B cell (primary cell): ENCODE results near the gene AIF1. TPM values are rescaled to one million over a fixed set of nuclear protein-coding genes. Genes with fewer than 3 reads are reported as not detected.

Experiments
- ATAC-seq: fragments of 200-7000 bp; cut with Tn5 transposase; one replicate; pipeline ENCODE4 v1.10.0; 2021; ENCODE audit warnings: low read depth, mild to moderate bottlenecking, moderate number of reproducible peaks, moderate library complexity
- CTCF ChIA-PET: fragments of 350-600 bp; sonication (Branson Sonifier 250); formaldehyde crosslinking; loops from one replicate; lab custom pipeline; 2021; ENCODE audit warnings: antibody characterized with exemption, inconsistent platforms; lab: Charles Lee
- POLR2A ChIA-PET: fragments of 350-600 bp; sonication (Branson Sonifier 250); formaldehyde crosslinking; loops from one replicate; lab custom pipeline; 2021; ENCODE audit warnings: antibody characterized with exemption; lab: Charles Lee
- DNase-seq: peaks from one replicate; pipeline ENCODE4 v3.0.0; 2013
- H2AFZ ChIP-seq: 2 replicates; pipeline ENCODE4 v1.6.1; 2012; ENCODE audit warnings: mild to moderate bottlenecking, low read depth, low read length; ENCODE audit not compliant: insufficient read depth, poor library complexity, severe bottlenecking
- H3K27ac ChIP-seq, 2 donors: 1 replicate in 1 of 2; 2 replicates in 1 of 2; pipeline ENCODE4 v1.5.1; 2012 to 2013; ENCODE audit warnings: low read length in 2 of 2, mild to moderate bottlenecking in 2 of 2, moderate library complexity in 1 of 2
- H3K27me3 ChIP-seq, 4 experiments: fragments of 200-600 bp in 1 of 4; sonication (generic) in 1 of 4; replicated peaks in 1 of 4; 1 replicate in 2 of 4; 2 replicates in 2 of 4; pipeline versions ENCODE4 v1.6.1 to v1.7.0; 2013 to 2016; ENCODE audit warnings: low read length in 3 of 4, mild to moderate bottlenecking in 2 of 4, mixed read lengths in 1 of 4, moderate library complexity in 1 of 4; ENCODE audit not compliant: insufficient read depth in 4 of 4, control insufficient read depth in 3 of 4; ENCODE audit errors: control extremely low read depth in 1 of 4
- H3K36me3 ChIP-seq, 2 experiments: replicated peaks in 1 of 2; 1 replicate in 1 of 2; 2 replicates in 1 of 2; pipeline versions ENCODE4 v1.6.1 to v1.7.1; 2013; ENCODE audit warnings: low read length in 1 of 2; ENCODE audit not compliant: insufficient read depth in 2 of 2, control insufficient read depth in 1 of 2; ENCODE audit errors: control extremely low read depth in 1 of 2, extremely low read depth in 1 of 2
- H3K4me1 ChIP-seq, 2 donors: fragments of 200-600 bp in 1 of 2; sonication (generic) in 1 of 2; 1 replicate in 1 of 2; 2 replicates in 1 of 2; pipeline versions ENCODE4 v1.5.1 to v1.6.1; 2013 to 2017; ENCODE audit warnings: low read length in 2 of 2; ENCODE audit not compliant: control insufficient read depth in 2 of 2, insufficient read depth in 2 of 2
- H3K4me2 ChIP-seq: replicated peaks from 2 replicates; pipeline ENCODE3; 2012; ENCODE audit warnings: mild to moderate bottlenecking, low read depth, low read length; ENCODE audit not compliant: poor library complexity, severe bottlenecking
- H3K4me3 ChIP-seq, 5 experiments: fragments of 200-600 bp in 1 of 5; sonication (generic) in 1 of 5; 1 replicate in 3 of 5; 2 replicates in 2 of 5; pipeline versions ENCODE4 v1.5.1 to v1.7.0; 2011 to 2016; ENCODE audit warnings: low read length in 4 of 5, mild to moderate bottlenecking in 4 of 5, low read depth in 2 of 5, control low read depth in 1 of 5, moderate library complexity in 1 of 5; ENCODE audit not compliant: insufficient read depth in 1 of 5; ENCODE audit errors: control extremely low read depth in 1 of 5, extremely low read depth in 1 of 5
- H3K79me2 ChIP-seq: fragments of 200-600 bp; sonication (generic); one replicate; pipeline ENCODE4 v1.6.0; 2016; ENCODE audit warnings: low read length; ENCODE audit not compliant: control insufficient read depth, insufficient read depth
- H3K9ac ChIP-seq: fragments of 200-600 bp; sonication (generic); 2 replicates; pipeline ENCODE4 v1.6.1; 2017; ENCODE audit warnings: mild to moderate bottlenecking, low read length, moderate library complexity
- H3K9me3 ChIP-seq, 3 donors: one replicate each; pipeline versions ENCODE4 v1.6.1 to v1.7.1; 2013; ENCODE audit warnings: low read length in 2 of 3; ENCODE audit not compliant: control insufficient read depth in 2 of 3, insufficient read depth in 1 of 3; ENCODE audit errors: control extremely low read depth in 1 of 3
- H4K20me1 ChIP-seq: 2 replicates; pipeline ENCODE4 v1.6.0; 2012; ENCODE audit warnings: mild to moderate bottlenecking, low read length; ENCODE audit not compliant: insufficient read depth, control insufficient read depth, poor library complexity, severe bottlenecking
- H3K27ac Mint-ChIP-seq: one replicate; pipeline ENCODE4 v1.8.0; 2021; ENCODE audit warnings: mixed read lengths
- H3K27me3 Mint-ChIP-seq: one replicate; pipeline ENCODE4 v1.8.0; 2021; ENCODE audit warnings: mixed read lengths
- H3K4me1 Mint-ChIP-seq: one replicate; pipeline ENCODE4 v1.8.0; 2021; ENCODE audit warnings: mixed read lengths
- H3K4me3 Mint-ChIP-seq: one replicate; pipeline ENCODE4 v1.8.0; 2021; ENCODE audit warnings: mixed read lengths
- H3K9me3 Mint-ChIP-seq: one replicate; pipeline ENCODE4 v1.8.0; 2022; ENCODE audit warnings: mixed read lengths; ENCODE audit not compliant: insufficient read depth
- CTCF ChIP-seq: fragments of 200-600 bp; IDR thresholded peaks from one replicate; pipeline ENCODE4 v1.8.0; 2022; ENCODE audit warnings: antibody characterized with exemption, mild to moderate bottlenecking
- EZH2 ChIP-seq: IDR thresholded peaks from 2 replicates; pipeline ENCODE4 v1.6.1; 2012; ENCODE audit warnings: borderline replicate concordance, low read depth, mild to moderate bottlenecking, moderate library complexity, low read length; ENCODE audit not compliant: insufficient read depth, poor library complexity, severe bottlenecking
- WGBS: methylation state at CpG from one replicate; pipeline ENCODE4 v1.1.5; 2013; ENCODE audit warnings: missing lambda C conversion rate; ENCODE audit not compliant: insufficient coverage; 5-methylcytosine and 5-hydroxymethylcytosine counted together
- intact Hi-C: fragments of 100-400 bp; cut with micrococcal nuclease; formaldehyde crosslinking; loops from one replicate; pipeline ENCODE4 v1.10.0; 2022
- polyA plus RNA-seq: library from polyadenylated mRNA; depleted of rRNA; stranded (reverse); fragments of >200 nt; gene quantifications from 2 replicates; pipeline ENCODE4 v1.2.3, GENCODE V29; 2012
- total RNA-seq, 2 donors: library from RNA; stranded (reverse); fragments of 120-200 nt in 1 of 2; gene quantifications; 1 replicate in 1 of 2; 2 replicates in 1 of 2; pipeline versions ENCODE4 v1.2.3 to v1.2.4, GENCODE V29; 2013 to 2022

Gene AIF1
- total and polyA plus RNA-seq, 2 donors (not counting 1 experiment from before 2014, with no cell fraction given) = 1.3 to 7.5 TPM

- no peak for ATAC-seq
- Histone ChIP-seq H4K20me1 (peaks cover 33% of the 10 kb centered on the region), H2AFZ (no peak overlapping the region), H3K9me3 (no peaks in the 10 kb centered on the region), H3K4me3 (no peak overlapping the region), H3K27ac (no peak overlapping the region), H3K79me2 (peaks cover 19% of the 10 kb centered on the region), H3K27me3 (no peaks in the 10 kb centered on the region), H3K36me3 (peaks cover 10 to 93% of the 10 kb centered on the region in 2 experiments), H3K4me2 (no peak overlapping the region), H3K9ac (no peak overlapping the region), H3K4me1 (no peaks in the 10 kb centered on the region)
- no peaks in the 10 kb centered on the region for H3K4me1 Mint-ChIP-seq
- no peak for DNase-seq
- no peak for TF ChIP-seq EZH2
- TF ChIP-seq CTCF = no peak
- ChIA-PET POLR2A (no interaction called here), CTCF (interaction anchor here (0.7 kb wide), 1 partner anchor 49 kb away, joined by 4 read pairs; no protein-coding TSS in a partner anchor)
- intact Hi-C loops = no loop called here
- H3K27ac Mint-ChIP-seq = no peak overlapping the region
- no peak overlapping the region for H3K4me3 Mint-ChIP-seq
- no peaks in the 10 kb centered on the region for H3K9me3 Mint-ChIP-seq
- no peaks in the 10 kb centered on the region for H3K27me3 Mint-ChIP-seq
- WGBS = 97% methylated on average over 10 of the region's 17 CpGs
These were observed 28.9 kb downstream of the AIF1 start for GRCh38 chr6:31643818-31644454.

GRCh38 chr6:31645325-31645724 lies 30.3 kb downstream of the AIF1 start:
- no peak overlapping the region for H3K4me2 ChIP-seq
- Mint-ChIP-seq H3K27ac (peak overlapping the region; percentile 32), H3K4me1 (peaks cover 5% of the 10 kb centered on the region), H3K27me3 (no peaks in the 10 kb centered on the region), H3K9me3 (no peaks in the 10 kb centered on the region), H3K4me3 (no peak overlapping the region)
- no peaks in the 10 kb centered on the region for H3K4me1 ChIP-seq
- POLR2A ChIA-PET = interaction anchor here (0.6 kb wide), 1 partner anchor 533 kb away, joined by 8 read pairs; the partner anchor contains the start of gene RNF5
- H3K27ac ChIP-seq = no peak overlapping the region
- 98% methylated on average over 9 of the region's 9 CpGs for WGBS
- intact Hi-C loops = no loop called here
- peaks cover 33% of the 10 kb centered on the region for H3K79me2 ChIP-seq
- no peak overlapping the region for H2AFZ ChIP-seq
- DNase-seq = no peak
- no peak overlapping the region for H3K4me3 ChIP-seq
- peaks cover 38% of the 10 kb centered on the region for H4K20me1 ChIP-seq
- H3K9ac ChIP-seq = no peak overlapping the region
- TF ChIP-seq CTCF (no peak), EZH2 (no peak)
- CTCF ChIA-PET = no interaction called here
- peaks cover 5 to 87% of the 10 kb centered on the region in 2 experiments for H3K36me3 ChIP-seq
- ATAC-seq = no peak
- H3K9me3 ChIP-seq = no peaks in the 10 kb centered on the region
- no peaks in the 10 kb centered on the region for H3K27me3 ChIP-seq
